Femur (tissue), 1 donor: Measurements from ENCODE around the gene FLOT1.

ENCODE experiments used
- DNase-seq: peaks from one replicate; pipeline ENCODE4 v3.0.0-alpha.2; 2017

The FLOT1 gene

DNA sequence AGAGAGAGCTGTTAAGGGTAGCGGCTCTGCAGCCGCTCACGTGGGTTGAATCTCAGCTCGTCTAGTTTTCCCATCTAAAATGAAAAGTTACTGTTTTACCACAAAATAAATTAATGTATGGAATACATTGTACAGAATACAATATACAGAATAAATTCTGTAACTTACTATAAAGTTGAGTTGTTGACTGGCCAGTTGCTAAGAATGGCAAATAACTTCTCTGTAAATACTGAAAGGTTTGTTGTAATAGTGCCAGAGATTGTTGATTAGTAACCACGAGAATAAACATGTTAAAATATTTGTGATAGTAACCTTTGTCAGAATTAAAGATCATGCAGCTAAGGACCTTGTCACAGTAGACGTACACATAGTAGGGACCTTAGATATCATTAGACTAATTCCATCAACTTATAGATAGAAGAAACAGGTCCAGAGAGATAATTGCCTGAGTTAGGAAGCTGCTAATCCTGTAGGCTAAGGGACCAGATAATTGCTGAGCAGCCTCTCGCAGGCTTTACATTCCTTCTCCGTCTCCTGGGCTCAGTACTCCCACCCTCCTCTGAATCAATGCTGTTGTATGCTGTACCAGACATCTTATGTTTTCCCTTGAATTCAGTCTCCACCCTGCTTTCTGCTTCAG is 51.2 kb downstream of the FLOT1 start:
- DNase-seq, result no peak

- peak; percentile 92 for DNase-seq
These were observed 51.9 kb downstream of the FLOT1 start, which contains the start of gene NRM for GRCh38 chr6:30690403-30691207. Gene NRM, minus strand, starts transcription at chr6:30690984. Its CDS starts 10 bp downstream, at chr6:30690974.

GRCh38 chr6:30689985-30690384 is 52.5 kb downstream of the FLOT1 start:
- no peak for DNase-seq

GRCh38 chr6:30689022-30689865 is 53.2 kb downstream of the FLOT1 start:
- no peak for DNase-seq

- no peak for DNase-seq
These were observed 53.9 kb downstream of the FLOT1 start for GRCh38 chr6:30688569-30688968.

GRCh38 chr6:30687659-30688431 is 54.6 kb downstream of the FLOT1 start:
- peak; percentile 67 for DNase-seq

DNA sequence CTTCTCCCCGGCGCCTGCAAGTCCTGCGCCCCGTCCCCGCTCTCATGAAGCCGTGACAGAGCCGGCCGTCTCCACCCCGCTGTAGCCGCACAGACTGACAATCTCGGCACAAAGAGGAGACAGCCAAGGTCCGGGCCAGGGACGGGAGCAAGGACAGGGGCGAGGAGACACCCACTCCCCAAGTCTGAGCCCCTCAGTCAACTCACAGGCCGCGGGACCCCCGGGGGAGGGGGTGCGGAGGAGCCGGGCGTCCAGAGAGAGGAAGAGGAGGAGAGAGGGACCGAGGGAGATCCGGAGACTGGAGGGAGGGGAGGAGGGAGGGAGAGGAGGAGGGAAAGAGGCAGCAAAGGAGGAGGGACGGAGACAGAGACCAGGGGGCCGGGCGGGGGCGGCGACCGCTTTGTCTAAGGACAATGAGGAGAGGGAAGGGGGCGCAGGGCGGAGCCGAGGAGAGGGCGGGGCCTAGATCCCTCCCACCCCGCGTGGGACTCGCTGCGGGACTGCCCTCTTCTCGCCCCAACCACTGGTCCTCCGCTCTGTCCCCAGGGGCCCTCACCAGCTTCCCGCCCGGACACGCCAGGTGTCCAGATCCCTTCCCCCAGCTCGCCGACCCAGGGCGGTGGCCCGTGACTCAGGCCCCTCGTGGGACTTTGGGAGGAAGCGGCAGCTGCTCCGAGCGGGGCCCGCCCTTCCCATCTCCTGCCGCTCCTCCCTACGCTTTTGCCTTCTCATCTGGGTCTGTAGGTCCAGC is 55.4 kb downstream of the FLOT1 start:
- DNase-seq, result peak; percentile 97

DNA sequence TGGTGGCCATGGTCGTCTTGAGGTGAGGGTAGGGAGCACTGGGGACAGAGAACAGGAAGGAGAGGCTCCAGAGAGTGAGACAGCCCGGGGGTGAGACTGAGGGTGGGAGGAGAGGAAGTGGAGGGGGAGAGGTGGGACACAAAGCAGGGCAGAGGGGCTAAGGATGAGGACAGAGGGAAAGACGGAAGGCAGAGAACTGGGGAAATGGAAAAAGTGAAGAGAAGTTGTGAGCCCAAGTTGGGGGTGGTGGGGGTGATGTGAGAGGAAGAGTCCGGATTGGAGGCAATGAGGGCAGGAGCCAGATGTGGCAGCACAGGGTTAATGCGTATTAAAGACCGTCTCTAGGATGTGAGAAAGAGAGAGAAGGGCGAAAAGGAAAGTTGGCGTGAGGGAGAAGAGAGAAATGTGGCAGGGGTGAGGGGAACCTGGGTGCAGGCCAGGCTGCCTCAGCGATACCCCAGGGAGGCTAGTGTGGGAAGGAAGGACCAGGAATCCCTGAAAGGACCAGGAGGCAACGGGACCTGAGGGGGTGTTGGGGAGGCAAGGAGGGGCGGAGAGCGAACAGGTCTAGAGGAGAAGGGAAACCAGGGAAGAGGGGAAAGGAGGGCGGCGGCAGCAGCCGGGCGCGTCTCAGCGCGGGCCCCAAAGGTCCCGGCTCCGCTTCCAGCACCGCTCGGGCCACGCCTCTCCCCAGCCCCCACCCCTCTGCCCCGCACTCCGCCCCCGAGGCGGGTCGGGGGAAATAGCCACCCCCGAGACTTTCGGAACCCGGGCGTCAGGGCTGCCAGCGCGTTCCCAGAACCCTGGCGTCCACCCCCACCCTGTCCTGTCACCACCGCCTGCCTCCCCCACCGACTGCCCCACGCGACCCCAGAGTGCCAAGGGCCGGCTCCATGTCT is 56.2 kb downstream of the FLOT1 start, which contains the start of gene PPP1R18:
Gene PPP1R18, minus strand, starts transcription at position 637 of the 899 bp plus-strand sequence. Its CDS starts 627 bp downstream, at position 10.
- DNase-seq, result peak; percentile 90

DNA sequence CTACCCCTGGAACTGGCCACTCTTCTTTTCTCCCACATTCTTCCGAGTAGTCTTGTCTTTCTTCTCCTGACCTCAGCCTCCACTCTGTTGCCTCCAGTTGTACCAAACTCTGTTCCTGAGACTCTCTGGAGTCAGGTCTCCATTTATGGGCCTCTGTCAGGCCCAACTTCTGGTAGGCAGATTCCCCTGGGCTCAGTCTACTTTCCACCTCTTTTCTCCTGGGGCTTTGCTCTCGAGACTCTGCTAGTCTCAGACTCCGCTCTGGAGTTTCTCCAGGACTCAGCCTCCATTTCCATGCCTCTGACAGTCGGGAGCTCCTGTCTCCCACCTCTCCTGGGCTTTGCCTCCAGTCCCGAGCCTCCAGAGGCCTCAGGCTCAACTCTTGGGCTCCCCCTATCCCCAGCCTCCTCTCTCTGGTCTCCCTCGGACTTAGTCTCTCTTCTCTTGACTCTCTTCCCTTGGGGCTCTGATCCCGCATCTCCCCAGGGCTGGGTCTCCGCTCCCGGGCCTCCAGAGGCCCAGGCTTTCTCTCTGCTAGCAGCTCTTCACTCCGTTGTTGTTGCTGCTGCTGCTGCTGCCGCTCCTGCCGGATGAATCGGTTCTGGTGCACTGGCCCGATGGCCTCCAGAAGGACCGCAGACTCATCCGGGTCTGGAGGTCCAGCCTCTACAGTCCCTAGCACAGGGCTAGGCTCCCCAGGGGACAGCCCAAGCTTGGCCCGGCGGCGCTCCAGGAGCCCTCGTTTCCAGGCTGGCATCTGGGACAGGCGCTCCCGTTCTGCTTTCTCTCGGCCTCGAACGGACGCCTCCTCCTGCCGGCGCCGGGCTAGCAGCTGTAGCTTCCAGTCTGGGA is 57.1 kb downstream of the FLOT1 start:
- DNase-seq, result no peak

DNA sequence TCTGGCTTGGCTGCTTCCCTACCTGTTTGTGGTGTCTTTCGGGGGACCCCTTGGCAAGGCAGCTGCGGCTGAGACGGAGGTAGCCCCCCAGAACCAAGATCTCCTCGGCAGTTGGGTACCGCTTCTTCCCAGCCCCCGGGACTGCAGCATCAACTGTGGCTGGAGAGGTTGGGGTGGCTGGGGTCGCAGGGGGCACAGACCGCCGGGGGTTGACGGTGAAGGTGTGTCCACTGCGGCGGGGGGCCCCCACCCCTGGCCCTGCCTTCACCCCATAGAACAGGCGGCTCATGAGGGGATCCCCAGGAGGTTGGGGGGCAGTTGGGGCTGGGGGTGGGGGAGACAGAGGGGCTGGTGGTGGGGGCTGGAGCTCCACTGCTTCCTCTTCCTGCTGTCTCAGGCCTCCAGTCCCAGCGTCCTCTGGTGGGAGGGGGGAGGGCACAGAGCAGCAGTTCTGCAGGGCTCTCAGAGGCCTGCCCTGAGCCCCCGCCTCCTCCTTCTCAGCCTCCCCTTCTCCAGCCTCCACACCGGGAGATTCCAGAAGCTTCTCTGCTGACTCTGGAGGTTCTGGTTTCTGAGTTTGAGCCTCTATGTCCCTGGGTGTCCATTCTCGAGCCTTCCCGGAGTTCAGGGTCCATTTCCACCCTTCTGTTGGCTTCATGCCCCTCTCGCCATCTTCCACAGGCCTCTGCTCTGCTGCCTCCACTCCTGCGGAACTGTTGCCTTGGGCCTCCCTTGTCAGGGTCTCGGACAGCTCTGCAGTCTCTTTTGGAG is 57.9 kb downstream of the FLOT1 start:
- DNase-seq, result peak; percentile 60

GRCh38 chr6:30683980-30684338 is 58.5 kb downstream of the FLOT1 start:
- DNase-seq, result no peak

DNA sequence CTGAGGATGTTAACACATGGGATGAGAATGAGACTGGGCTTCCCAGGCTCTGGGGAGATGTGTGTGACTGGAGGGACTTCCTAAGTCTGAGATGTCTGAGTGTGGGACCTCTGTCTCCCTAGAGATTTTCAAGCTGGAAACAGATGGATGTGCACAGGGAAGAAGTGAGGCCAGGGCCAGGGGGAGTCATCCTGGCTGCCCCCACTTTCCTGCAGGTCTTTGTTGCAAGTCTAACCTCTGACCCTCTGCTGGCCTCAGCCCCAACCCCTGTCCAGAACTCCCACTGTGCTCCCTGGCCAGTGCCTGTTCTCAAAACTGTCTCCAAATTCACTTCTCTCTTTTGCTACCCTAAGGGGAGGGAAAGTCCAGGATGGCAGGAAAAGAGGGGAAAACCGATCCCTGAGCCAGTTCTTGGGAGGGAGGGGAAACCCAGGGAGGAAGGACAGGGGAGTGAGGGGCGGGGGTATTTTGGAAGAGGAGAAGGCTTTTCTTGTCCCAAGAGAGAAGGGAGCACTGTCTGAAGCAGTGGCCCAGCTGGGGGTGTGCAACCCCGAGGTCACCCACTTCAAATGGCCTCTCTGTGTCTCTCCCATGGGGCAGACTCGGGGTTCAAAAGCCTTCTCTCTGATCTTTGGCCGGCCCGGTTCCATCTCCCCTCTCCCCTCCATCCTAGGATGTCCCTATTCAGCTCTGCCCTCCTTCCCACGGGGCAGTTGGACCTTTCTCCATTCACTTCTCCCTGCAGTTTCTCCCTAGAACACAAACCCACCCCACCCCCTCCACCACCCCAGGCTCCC is 59.1 kb downstream of the FLOT1 start:
- DNase-seq, result no peak

- DNase-seq, result peak; percentile 88
These were observed 60.1 kb downstream of the FLOT1 start for GRCh38 chr6:30682143-30683117.

GRCh38 chr6:30681766-30682142 is 60.7 kb downstream of the FLOT1 start:
- no peak for DNase-seq

DNA sequence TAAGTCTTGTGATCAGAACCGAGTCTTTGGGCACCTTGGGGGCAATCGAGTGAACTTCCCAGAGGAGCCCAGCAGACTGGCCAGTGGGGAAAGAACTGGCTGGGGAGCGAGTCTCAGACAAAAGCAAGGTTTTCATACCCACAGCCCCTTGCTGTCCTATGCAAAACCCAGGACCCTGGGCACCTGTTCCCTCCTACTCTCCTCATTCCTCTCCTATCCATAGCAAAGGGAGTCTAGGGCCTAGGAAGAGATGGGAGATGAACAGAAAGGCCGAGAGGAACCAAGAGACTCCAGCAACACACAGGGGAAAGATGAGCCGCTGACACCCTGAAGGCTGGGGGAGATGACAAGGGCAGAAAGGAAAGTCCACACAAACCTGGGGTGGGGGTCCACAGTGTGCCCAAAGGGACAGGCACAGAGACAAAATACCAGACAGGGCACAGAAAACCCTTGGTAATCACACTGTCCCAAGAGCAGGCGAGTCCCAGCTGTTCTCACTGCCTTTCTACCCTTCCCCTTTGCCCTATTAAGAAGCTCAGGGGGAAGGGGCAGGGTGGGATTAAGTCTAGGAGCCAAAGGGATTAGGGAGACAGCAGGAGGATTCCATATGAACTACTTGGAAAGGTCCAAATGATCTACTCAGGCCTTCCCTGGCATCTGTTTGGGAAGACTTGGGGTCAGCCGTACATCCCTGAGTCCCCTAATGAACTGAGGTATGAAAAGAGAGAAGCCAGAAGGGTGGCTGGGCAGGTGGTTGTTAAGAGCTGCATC is 62.5 kb downstream of the FLOT1 start:
- DNase-seq, result no peak
